GM21737 (cell line): ENCODE data around the gene MYCBP2.
"Not testable (repeated sequence)": the region's sequence is repeated elsewhere in the genome, so short reads cannot be mapped to it uniquely, and the experiment has no call there.

Source experiments
- ATAC-seq: cut with Tn5 transposase; IDR thresholded peaks from one replicate; pipeline ENCODE4 v1.9.1; 2021; ENCODE audit warnings: mild to moderate bottlenecking, moderate library complexity; ENCODE audit not compliant: unreplicated experiment

The MYCBP2 gene

GRCh38 chr13:77215543-77215942, 111.4 kb downstream of the MYCBP2 start:
- no peak for ATAC-seq

GRCh38 chr13:77213644-77214043, 113.2 kb downstream of the MYCBP2 start:
- ATAC-seq = no peak

- no peak for ATAC-seq
These were observed 119.0 kb downstream of the MYCBP2 start for GRCh38 chr13:77207943-77208342.

GRCh38 chr13:77198995-77199394, 127.9 kb downstream of the MYCBP2 start:
- not testable (repeated sequence) for ATAC-seq

GRCh38 chr13:77196052-77196618, 130.8 kb downstream of the MYCBP2 start:
- no peak for ATAC-seq

GRCh38 chr13:77190349-77190958, 136.4 kb downstream of the MYCBP2 start:
- ATAC-seq = no peak

- no peak for ATAC-seq
These were observed 141.2 kb downstream of the MYCBP2 start for GRCh38 chr13:77185721-77186120.

GRCh38 chr13:77184455-77184854, 142.4 kb downstream of the MYCBP2 start:
- peak; percentile 91 for ATAC-seq

GRCh38 chr13:77180011-77180410, 146.9 kb downstream of the MYCBP2 start:
- no peak for ATAC-seq

GRCh38 chr13:77177646-77178045, 149.2 kb downstream of the MYCBP2 start:
- ATAC-seq = no peak

GRCh38 chr13:77176350-77176749, 150.5 kb downstream of the MYCBP2 start:
- no peak for ATAC-seq

- no peak for ATAC-seq
These were observed 154.2 kb downstream of the MYCBP2 start for GRCh38 chr13:77172650-77173049.

- ATAC-seq = no peak
These were observed 155.4 kb downstream of the MYCBP2 start for GRCh38 chr13:77171451-77171850.

GRCh38 chr13:77168237-77168636, 158.7 kb downstream of the MYCBP2 start:
- no peak for ATAC-seq

GRCh38 chr13:77150651-77151050, 176.2 kb downstream of the MYCBP2 start:
- no peak for ATAC-seq

- ATAC-seq = no peak
These were observed 183.5 kb downstream of the MYCBP2 start for GRCh38 chr13:77143431-77143830.

- no peak for ATAC-seq
These were observed 187.6 kb downstream of the MYCBP2 start for GRCh38 chr13:77139306-77139705.

- no peak for ATAC-seq
These were observed 188.1 kb downstream of the MYCBP2 start for GRCh38 chr13:77138813-77139212.

- ATAC-seq = no peak
These were observed 189.9 kb downstream of the MYCBP2 start for GRCh38 chr13:77136902-77137420.

- ATAC-seq = no peak
These were observed 202.5 kb downstream of the MYCBP2 start for GRCh38 chr13:77124423-77124822.

GRCh38 chr13:77118134-77118533, 208.8 kb downstream of the MYCBP2 start:
- ATAC-seq = no peak

GRCh38 chr13:77114271-77114670, 212.6 kb downstream of the MYCBP2 start:
- ATAC-seq = no peak

GRCh38 chr13:77113496-77113895, 213.4 kb downstream of the MYCBP2 start:
- ATAC-seq = no peak
